GM19468 (cell line): ENCODE results near the gene ENHO.
"Not testable (repeated sequence)": the region's sequence is repeated elsewhere in the genome, so short reads cannot be mapped to it uniquely, and the experiment has no call there.

Experiments used
- ATAC-seq: cut with Tn5 transposase; IDR thresholded peaks from one replicate; pipeline ENCODE4 v1.9.1; 2021; ENCODE audit warnings: mild to moderate bottlenecking, moderate library complexity, moderate number of reproducible peaks; ENCODE audit not compliant: unreplicated experiment; ENCODE audit errors: extremely low read depth

Gene ENHO

GRCh38 chr9:34490360-34490759 is 32.4 kb downstream of the ENHO start:
- no peak for ATAC-seq

- no peak for ATAC-seq
These were observed 36.2 kb downstream of the ENHO start for GRCh38 chr9:34486572-34486971.

- no peak for ATAC-seq
These were observed 37.0 kb downstream of the ENHO start for GRCh38 chr9:34485822-34486221.

GRCh38 chr9:34484678-34485077 is 38.1 kb downstream of the ENHO start:
- ATAC-seq, result no peak

- not testable (repeated sequence) for ATAC-seq
These were observed 40.0 kb downstream of the ENHO start for GRCh38 chr9:34482746-34483145.

- not testable (repeated sequence) for ATAC-seq
These were observed 41.2 kb downstream of the ENHO start for GRCh38 chr9:34481620-34482019.

GRCh38 chr9:34479431-34479866 is 43.3 kb downstream of the ENHO start:
- no peak for ATAC-seq

GRCh38 chr9:34477541-34477940 is 45.2 kb downstream of the ENHO start:
- ATAC-seq, result no peak

- no peak for ATAC-seq
These were observed 47.7 kb downstream of the ENHO start for GRCh38 chr9:34475097-34475496.
